Mucosa of rectum (tissue), 2 donors: ENCODE results near the gene TICAM1.

Experiments used
- H3K27ac ChIP-seq, 2 donors: one replicate each; pipeline ENCODE4 v1.7.0; 2013; ENCODE audit warnings: inconsistent platforms in 2 of 2, low read depth in 2 of 2, low read length in 2 of 2
- H3K27me3 ChIP-seq, 2 donors: one replicate each; pipeline ENCODE4 v1.7.0; 2013; ENCODE audit warnings: low read length in 2 of 2; ENCODE audit not compliant: control insufficient read depth in 2 of 2, insufficient read depth in 2 of 2
- H3K36me3 ChIP-seq, 2 donors: one replicate each; pipeline ENCODE4 v1.7.0; 2013; ENCODE audit warnings: low read length in 2 of 2; ENCODE audit not compliant: control insufficient read depth in 2 of 2, insufficient read depth in 2 of 2
- H3K4me1 ChIP-seq, 2 donors: one replicate each; pipeline ENCODE4 v1.7.0; 2013; ENCODE audit warnings: low read length in 2 of 2, mild to moderate bottlenecking in 1 of 2; ENCODE audit not compliant: control insufficient read depth in 2 of 2, insufficient read depth in 2 of 2
- H3K4me3 ChIP-seq, 2 donors: one replicate each; pipeline ENCODE4 v1.7.0; 2013; ENCODE audit warnings: low read length in 2 of 2
- H3K9ac ChIP-seq, 2 donors: one replicate each; pipeline ENCODE4 v1.7.0; 2013; ENCODE audit warnings: low read length in 2 of 2, low read depth in 1 of 2, mild to moderate bottlenecking in 1 of 2
- H3K9me3 ChIP-seq, 2 donors: one replicate each; pipeline ENCODE4 v1.7.0; 2013; ENCODE audit warnings: low read length in 2 of 2; ENCODE audit not compliant: control insufficient read depth in 2 of 2
- donor health status: healthy.
- donor health status: Normal muscosa, but diverticular disease.

The TICAM1 gene

DNA sequence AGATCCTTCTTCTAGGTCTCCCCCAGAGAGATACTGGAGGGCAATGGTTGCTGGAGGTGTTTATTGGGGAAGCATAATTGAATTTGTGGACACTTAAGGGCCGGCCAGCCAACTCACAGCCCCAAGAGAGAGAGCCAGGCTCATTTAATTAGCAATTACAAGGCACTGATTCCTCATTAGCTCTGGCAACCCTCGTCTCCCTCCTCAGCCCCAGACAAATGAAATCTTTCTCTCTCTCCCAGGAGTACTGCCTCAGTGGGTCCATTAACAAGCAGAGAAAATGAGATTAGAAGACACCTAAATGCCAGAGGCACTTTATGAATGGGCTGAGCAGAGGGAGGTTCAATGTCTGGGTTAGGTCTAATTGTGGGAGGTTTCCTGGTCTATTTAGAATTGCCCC lies 58.9 kb downstream of the TICAM1 start:
- H3K27me3 ChIP-seq: peaks cover 0 to 2% of the 10 kb centered on the region in 2 donors
- no peaks in the 10 kb centered on the region for H3K4me1 ChIP-seq
- no peak overlapping the region for H3K4me3 ChIP-seq
- no peak overlapping the region for H3K27ac ChIP-seq
- no peaks in the 10 kb centered on the region for H3K36me3 ChIP-seq
- H3K9me3 ChIP-seq: no peaks in the 10 kb centered on the region
- H3K9ac ChIP-seq: no peak overlapping the region

DNA sequence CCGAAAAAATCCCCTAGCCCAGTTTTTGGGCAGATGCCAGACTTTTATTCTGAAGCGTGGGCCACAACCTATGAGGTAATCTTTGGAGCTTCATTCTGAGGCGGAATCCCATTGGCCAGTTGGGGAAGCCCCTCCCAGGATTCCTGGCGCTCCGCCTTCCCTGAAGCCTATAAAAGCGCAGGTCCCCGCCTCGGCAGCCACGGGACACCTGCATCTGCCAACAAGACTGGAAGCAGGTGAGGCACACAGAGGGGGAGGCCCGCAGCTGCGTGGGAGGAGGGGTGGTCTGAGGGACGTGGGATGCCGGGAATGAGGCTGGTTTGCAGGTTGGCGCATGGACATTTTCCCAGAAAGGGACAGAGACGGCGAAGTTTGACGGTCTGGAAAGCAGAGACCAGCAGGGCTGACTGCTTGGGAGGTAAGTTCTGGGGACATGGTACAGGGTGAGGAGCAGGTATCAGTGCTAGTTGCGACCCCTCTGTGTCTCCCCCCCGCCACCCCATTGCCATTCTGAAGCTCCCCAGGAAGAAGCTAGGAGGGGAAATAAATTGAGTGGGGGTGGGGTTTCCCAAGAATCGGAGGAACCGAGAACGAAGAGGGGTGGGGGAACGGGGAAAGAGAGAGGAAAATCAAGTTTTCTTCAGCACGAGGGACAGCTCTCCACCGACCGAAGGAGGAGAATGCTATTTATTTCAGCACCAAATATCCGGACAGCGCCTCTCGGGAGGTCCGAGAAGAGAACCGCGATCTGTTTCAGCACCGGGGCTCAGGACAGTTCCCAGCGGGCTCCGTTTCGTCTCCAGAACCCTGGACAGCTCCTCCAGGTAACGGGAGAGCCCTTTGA lies 62.4 kb downstream of the TICAM1 start:
- Histone ChIP-seq H3K27me3 (no peaks in the 10 kb centered on the region), H3K27ac (no peak overlapping the region), H3K36me3 (no peaks in the 10 kb centered on the region), H3K4me3 (no peak overlapping the region), H3K9me3 (no peaks in the 10 kb centered on the region), H3K4me1 (no peaks in the 10 kb centered on the region), H3K9ac (no peak overlapping the region)
